H1 (cell line): Measurements from ENCODE around the gene ABI3BP. TPM values are rescaled to one million over a fixed set of nuclear protein-coding genes. Genes with fewer than 3 reads are reported as not detected.

Experiments
- BRCA1 ChIP-seq: IDR thresholded peaks from 2 replicates; pipeline ENCODE4 v1.6.1; 2012; ENCODE audit warnings: low read depth, low read length, improper control_type of control experiment
- CHD7 ChIP-seq: fragments of 300-600 bp; sonication (generic); IDR thresholded peaks from 2 replicates; pipeline ENCODE4 v1.7.1; 2012; ENCODE audit warnings: low read length, moderate library complexity, mild to moderate bottlenecking, inconsistent platforms; ENCODE audit not compliant: insufficient replicate concordance
- HDAC6 ChIP-seq: IDR thresholded peaks from one replicate; pipeline ENCODE4 v1.7.1; 2012; ENCODE audit warnings: low read depth, mild to moderate bottlenecking, inconsistent platforms, low read length, moderate library complexity
- TBP ChIP-seq: IDR thresholded peaks from 2 replicates; pipeline ENCODE4 v1.6.1; 2011; ENCODE audit warnings: low read depth, low read length, improper control_type of control experiment
- TEAD4 ChIP-seq: IDR thresholded peaks from 2 replicates; pipeline ENCODE4 v1.6.1; 2012; ENCODE audit warnings: low read depth, low read length, inconsistent platforms, mixed read lengths
- polyA plus RNA-seq, 7 experiments: library from polyadenylated mRNA; depleted of rRNA in 3 of 7; stranded (reverse) in 5 of 7; unstranded in 2 of 7; fragments of >200 nt in 5 of 7; fragments of 200-250 nt in 2 of 7; gene quantifications; 1 replicate in 5 of 7; 2 replicates in 1 of 7; 4 replicates in 1 of 7; pipeline versions ENCODE4 v1.2.1 to v1.2.3, GENCODE V29; 2011 to 2013; ENCODE audit warnings: missing spikeins in 2 of 7, mixed read lengths in 2 of 7
- total RNA-seq: library from RNA; stranded (reverse); fragmentation: NEBNext Ultra II Directional; extraction: Animal tissue kit (Norgen Biotek cat#: 25700); gene quantifications from 2 replicates; pipeline ENCODE4 v1.2.1, GENCODE V29; 2021

Gene ABI3BP
- total and polyA plus RNA-seq, 2 of the 8 experiments (the other 6 are each of a cell fraction or from before 2014, with no cell fraction given) = 0.08 to 0.32 TPM

GRCh38 chr3:100765437-100765975, 227.7 kb downstream of the ABI3BP start (continued):
- TF ChIP-seq CHD7 (no peak), TEAD4 (no peak), HDAC6 (no peak), TBP (no peak), BRCA1 (no peak)
